GM19438 (cell line): ENCODE measurements around the gene PACS1.
"Not testable (repeated sequence)": the region's sequence is repeated elsewhere in the genome, so short reads cannot be mapped to it uniquely, and the experiment has no call there.

Experiments
- ATAC-seq: cut with Tn5 transposase; IDR thresholded peaks from one replicate; pipeline ENCODE4 v1.9.1; 2021; ENCODE audit warnings: low read depth; ENCODE audit not compliant: unreplicated experiment

Gene PACS1

DNA sequence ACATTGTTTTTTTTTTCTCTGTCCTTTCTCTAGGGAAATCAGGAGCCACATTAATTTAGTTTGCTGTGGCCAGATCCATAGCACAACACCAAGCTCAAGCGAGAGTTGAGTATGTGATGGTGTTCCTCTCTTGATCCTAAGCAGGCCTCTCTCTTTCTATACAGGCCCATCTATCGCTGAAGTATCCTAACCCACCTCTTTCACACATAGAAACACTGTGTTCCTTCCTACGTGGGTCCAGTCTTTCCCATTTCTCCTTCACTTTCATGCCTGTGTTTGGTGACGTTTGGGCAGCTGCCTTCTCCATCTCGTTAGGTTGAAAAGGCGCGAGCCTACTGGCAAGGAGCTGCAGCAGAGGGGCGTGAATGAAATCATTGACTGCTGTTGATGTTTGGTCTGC, 2.4 kb downstream of the PACS1 start:
- ATAC-seq: no peak

DNA sequence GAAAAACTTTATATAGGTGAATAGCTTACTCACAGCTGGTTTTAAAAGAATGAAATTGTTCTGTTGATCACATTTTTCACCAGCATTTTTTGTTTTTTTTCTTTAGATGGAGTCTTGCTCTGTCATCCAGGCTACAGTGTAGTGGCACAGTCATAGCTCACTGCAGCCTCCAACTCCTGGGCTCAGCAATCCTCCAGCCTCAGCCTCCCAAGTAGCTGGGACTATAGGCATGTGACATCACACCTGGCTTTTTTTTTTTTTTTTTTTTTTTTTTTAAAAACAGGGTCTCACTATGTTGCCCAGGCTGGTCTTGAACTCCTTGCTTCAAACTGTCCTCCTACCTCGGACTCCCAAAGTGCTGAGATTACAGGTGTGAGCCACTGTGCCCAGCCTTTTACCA, 3.6 kb downstream of the PACS1 start:
- no peak for ATAC-seq

GRCh38 chr11:66075273-66075672, 5.2 kb downstream of the PACS1 start:
- no peak for ATAC-seq

DNA sequence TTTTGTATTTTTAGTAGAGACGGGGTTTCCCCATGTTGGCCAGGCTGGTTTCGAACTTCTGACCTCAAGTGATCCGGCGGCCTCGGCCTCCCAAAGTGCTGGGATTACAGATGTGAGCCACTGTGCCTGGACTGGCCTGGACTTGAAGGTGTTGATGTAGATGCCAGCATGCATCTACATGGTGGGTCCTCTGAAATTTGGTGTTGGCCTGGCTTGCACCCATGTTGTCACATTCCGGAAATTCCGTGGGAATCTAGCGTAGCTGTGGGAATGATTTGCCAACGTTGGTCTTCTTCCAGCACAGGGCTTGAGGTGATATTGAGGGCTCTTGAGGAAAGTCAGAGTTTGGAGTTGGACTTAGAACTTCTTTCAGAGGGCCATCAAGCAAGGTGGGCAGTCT, 6.5 kb downstream of the PACS1 start:
- ATAC-seq: no peak

- no peak for ATAC-seq
These were observed 7.9 kb downstream of the PACS1 start for GRCh38 chr11:66077927-66078326.

GRCh38 chr11:66078949-66079348, 8.9 kb downstream of the PACS1 start:
- not testable (repeated sequence) for ATAC-seq

- ATAC-seq: no peak
These were observed 10.2 kb downstream of the PACS1 start for GRCh38 chr11:66080055-66080817.

- no peak for ATAC-seq
These were observed 11.4 kb downstream of the PACS1 start for GRCh38 chr11:66081505-66081904.

GRCh38 chr11:66082946-66083698, 13.1 kb downstream of the PACS1 start:
- no peak for ATAC-seq

DNA sequence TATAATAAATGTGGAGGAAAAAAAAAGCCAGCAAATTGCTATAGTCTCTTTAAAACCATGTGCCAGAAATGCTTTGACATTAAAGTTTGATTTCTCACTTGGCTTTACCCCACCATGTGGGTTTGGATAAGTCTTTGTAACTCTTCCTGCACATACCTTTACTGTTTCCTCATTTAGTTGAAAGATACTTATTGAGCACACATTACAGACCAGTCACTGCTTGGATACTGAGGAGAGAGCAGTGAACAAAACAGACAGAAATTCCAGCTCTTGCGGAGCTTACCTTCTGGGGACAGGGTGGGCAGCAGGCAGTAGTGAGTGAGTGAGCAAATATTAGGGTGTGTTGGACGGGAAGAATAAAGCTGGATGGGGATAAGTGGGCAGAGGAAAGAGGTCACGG, 13.7 kb downstream of the PACS1 start:
- no peak for ATAC-seq

DNA sequence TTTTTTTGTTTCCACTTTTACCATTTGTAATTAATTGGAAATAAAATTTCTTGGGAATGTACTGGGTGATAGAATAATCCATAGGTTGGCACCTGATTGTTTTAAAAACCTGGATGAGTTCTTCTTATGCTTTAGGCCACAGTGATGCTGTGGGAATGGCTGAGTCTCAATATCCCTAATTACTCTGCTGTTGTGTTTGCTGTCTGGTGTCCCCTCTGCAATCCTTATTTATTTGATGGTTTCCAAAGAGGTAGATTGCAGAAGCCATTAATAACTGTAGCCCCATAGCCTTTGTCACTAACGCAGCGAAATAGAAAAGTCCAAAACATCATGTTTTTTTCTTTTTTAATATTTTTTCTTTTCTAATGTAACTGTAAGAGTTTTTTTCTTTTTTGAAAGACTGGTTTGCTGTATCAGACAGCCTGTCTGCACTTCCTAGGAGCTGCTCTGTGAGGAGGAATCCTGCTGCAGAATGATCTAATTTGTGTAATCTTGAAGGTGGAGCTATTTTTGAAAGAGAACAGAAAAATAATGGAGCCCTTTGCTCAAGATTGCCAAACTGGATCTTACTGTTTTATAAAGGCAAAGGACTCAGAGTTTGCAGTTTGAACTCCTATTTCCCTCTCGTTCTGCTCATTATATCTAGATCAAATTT, 14.9 kb downstream of the PACS1 start:
- ATAC-seq: no peak

DNA sequence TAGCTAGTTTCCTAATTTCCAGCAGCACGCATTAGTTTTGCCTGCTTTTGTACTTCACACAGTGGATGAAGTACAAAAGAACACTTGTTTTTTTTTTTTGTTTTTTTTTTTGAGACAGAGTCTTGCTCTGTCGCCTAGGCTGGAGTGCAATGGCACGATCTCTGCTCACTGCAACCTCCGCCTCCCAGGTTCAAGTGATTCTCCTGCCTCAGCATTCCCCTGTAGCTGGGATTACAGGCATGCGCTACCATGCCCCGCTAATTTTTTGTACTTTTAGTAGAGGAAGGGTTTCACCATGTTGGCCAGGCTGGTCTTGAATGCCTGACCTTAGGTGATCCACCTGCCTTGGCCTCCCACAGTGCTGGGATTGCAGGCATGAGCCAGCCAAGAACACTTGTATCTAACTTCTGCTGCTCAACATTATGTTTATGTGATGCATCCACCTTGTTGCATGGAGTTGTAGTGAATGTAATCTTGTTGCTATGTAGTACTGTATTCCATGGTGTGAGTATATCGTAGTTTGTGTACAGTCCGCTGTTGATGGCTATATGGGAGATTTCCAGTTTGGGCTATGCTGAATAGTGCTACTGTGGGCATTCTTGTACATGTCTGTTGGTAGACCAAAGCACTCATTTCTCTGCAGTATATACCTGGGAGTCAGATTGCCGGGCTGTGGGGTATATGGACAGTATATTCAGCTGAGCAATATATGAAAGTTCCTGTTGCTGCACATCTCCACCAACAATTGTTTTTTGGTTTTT, 17.3 kb downstream of the PACS1 start:
- ATAC-seq: no peak

DNA sequence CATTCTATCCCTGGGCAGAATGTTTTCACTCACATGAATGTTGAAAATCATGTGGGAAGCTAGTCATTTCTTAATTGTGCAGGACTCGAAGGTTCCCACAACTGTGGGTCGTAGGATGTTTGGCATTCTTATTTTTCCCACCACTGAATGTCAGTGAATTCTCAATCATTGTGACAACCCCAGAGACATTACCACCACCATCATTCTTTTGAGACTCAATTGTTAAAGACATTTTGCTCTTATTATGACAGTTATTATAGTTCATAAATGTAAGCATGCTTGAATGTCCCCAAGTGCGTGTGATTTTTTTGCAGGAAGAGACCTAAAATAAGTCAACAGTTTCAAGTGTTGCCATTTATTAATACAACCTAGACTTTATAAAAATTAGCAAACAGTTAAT, 19.0 kb downstream of the PACS1 start:
- no peak for ATAC-seq

- no peak for ATAC-seq
These were observed 20.2 kb downstream of the PACS1 start for GRCh38 chr11:66090288-66090687.

DNA sequence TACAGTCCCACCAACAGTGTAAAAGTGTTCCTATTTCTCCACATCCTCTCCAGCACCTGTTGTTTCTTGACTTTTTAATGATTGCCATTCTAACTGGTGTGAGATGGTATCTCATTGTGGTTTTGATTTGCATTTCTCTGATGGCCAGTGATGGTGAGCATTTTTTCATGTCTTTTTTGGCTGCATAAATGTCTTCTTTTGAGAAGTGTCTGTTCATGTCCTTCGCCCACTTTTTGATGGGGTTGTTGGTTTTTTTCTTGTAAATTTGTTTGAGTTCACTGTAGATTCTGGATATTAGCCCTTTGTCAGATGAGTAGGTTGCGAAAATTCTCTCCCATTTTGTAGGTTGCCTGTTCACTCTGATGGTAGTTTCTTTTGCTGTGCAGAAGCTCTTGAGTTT, 22.1 kb downstream of the PACS1 start:
- ATAC-seq: not testable (repeated sequence)

GRCh38 chr11:66099746-66100145, 29.7 kb downstream of the PACS1 start:
- ATAC-seq: not testable (repeated sequence)

DNA sequence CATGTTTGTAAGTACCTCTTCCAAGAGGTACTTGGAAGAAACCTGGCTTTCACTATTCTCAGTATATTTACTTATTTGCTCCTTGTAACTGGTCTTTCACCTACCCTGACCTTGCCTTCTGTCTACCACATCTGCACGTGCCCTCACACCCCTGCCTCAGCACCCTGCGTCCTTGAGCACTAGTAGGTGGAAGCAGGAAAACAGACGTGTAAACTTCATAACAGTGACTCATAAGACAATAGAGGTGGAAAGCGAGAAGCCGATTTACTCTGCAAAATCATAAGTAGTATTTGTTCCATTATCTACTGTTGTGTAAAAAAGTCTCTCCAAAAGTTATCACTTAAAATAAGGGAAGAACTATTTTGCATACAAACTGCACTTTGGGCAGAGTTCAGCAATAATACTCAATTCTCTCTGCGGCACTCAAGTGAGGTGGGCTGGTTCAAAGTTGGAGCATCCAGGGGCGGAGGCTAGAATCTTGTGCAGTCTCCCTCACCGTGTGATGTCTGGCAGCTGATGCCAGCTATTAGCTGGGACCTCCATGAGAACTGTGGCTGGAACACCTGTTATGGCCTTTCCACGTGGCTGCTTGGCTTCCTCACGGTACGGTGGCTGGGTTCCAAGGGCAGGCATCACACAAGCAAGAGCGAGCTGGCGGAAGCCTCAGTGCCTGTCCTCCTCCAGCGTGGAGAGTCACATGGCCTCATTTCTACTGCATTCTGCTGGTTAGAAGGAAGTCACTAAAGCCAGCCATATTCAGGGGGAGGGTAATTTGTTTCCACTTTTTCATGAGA, 30.4 kb downstream of the PACS1 start:
- ATAC-seq: peak; percentile 78

DNA sequence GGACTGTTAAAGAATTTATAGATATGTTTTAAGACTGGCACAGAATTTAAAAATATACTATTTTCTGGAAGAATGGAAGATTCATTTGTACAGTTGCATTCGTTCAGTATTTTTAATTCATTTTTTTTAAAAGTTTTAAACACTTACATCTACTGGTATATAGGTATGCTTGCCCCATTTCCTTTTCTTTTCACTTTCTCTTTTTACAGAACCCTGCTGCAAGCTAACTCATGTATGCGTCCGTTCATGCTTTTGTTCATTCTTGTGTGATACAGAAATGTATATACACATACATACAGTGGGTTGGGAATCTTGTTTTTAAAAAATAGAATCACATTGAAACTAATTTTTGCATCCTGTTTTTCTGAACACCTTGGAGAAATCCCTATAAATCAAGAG, 31.0 kb downstream of the PACS1 start:
- peak; percentile 34 for ATAC-seq

DNA sequence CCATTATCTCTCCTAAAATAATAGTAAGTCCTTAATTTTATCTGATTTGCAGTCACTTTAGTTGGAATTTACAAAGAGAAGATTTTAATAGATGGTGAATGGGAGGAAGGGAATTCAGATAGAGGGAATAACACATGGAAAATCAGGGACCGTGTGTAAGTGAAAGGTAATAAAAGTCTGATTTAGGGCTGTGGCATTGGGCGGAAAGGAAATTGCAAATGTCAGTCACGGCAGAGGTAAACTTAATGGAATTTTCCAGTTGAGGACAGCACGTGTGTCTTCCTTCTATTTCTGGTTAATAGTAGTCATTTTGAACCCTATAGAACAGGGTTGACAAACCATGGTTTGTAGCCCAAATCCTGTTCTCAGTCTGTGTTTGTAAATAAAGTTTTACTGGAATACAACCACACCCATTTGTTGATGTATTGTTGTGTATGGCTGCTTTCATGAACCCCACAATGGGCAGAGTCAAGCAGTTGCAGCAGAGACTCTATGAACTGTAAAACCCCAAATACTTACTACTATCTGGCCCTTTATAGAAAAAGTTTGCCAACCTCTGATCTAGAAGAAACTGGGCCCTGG, 34.1 kb downstream of the PACS1 start:
- no peak for ATAC-seq
